ENCODE data around the gene ARID1B.
"Not testable (repeated sequence)": the region's sequence is repeated elsewhere in the genome, so short reads cannot be mapped to it uniquely, and the experiment has no call there.

ARID1B gene

DNA sequence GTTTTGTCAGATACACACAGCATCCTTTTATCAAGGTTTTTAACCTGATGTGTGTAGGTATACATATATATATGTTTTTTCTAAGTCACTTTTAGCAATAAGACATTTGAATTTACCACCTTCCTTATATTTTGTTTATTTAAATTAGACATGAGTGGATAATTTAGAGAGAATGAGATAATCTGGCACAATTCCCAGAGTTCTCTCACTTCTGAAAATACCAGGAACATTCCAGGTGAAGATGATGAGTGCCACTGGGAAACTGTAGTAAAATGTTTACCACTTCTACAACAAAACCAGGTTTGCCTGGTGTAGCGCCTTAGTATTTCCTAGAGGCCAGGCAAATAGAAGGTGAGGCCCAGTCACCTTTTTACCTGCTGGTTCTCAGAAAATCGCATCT, 356.7 kb downstream of the ARID1B start:
- DNase-seq (ENCODE audit: low read depth), result no peak

DNA sequence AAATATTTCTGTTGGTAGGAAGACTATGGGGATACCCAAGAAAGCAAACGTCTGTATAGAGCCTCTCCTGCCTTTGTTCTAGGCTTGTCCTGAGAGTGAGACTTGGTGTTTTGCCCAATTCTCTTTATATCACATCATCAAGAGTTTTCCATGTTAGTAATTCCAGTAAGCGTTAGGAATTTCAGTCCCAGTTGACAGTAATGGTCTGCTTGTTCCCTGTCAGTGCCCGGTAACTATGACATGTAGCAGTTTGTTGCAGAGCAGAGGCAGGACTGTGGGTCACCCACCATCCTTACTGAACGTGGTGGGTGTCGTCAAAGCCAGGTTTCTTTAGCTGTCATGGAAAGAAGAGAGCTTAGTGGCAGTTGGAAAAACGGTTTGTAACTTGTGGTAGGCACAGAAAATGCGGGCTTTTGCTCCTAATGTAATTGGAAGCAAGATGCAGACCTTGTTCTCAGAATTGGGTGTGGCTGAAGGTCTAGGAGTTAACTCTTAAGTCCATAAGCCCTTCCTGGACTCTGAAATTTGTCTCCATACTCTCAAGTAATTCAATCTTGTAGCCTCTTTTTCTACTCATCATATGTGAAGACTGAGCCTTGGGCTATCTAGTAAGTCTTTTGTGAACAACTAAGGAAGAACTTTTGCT, 357.3 kb downstream of the ARID1B start:
- DNase-seq (ENCODE audit: low read depth), result no peak

DNA sequence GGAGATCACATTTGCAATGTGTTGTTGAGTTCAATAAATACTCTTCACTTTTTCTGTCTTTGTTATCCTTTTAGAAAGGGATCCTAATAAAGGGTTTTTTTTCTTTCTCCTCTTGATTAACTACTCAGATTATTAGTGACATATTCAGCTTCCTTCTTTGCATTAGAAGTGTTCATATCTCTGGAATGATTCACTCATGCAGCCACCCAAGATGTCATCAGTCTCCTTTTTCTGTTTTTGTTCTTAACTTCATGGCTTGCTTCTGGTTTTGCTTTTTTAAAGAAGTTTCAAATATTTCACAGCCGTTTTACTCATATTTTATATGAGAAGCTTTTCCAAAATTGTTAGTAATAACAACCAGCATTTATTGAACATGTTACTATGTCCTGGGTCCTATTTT, 358.5 kb downstream of the ARID1B start:
- DNase-seq (ENCODE audit: low read depth), result no peak

DNA sequence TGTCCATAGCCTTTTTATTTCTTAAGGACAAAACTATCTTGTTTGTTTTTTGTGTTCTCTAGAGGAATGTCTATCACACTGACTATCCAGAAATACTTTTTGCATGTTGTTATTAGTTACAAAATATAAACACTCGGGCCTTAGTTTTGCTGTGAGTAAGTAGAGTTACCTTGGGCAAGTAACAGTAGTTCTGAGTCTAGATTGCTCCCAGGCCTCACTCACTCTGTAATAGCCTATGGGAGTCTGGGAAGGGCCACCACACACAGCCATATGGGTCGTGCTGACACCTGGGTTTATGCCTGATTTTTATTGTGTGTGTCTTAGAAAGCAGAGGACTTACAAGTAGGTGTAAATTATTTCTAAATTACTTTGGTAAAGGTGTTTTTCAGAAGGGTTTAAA, 360.3 kb downstream of the ARID1B start:
- DNase-seq (ENCODE audit: low read depth), result no peak

DNA sequence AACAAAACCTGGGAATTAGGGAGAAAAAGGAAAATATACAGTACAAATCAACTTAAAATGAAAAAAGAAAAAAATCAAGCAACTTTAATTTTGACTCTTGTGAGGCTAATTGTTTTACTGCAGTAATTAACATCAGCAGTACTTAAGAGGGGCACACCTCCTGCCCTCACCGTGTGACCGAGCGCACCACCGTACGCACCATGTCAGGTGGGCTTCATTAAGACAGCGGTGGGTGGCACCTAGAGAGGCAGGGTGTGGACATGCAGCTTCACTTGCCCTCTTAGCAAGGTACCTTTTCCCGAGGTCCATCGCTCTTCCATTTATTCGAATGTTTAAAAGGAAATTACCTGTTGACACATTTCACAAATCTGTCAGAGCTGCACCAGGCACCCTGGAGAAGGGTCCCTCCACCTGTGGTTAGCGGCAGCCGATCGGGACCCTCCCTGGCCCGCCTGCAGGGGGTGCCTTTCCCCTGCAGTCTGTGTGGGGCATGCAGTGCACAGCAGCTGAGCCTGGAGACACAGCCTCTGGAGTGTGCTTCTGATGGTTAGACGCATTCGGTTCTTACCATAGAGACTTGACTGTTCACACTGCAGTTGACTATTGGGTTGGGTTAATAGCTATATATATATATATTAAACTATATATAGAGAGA, 362.0 kb downstream of the ARID1B start:
- DNase-seq (ENCODE audit: low read depth), result no peak

DNA sequence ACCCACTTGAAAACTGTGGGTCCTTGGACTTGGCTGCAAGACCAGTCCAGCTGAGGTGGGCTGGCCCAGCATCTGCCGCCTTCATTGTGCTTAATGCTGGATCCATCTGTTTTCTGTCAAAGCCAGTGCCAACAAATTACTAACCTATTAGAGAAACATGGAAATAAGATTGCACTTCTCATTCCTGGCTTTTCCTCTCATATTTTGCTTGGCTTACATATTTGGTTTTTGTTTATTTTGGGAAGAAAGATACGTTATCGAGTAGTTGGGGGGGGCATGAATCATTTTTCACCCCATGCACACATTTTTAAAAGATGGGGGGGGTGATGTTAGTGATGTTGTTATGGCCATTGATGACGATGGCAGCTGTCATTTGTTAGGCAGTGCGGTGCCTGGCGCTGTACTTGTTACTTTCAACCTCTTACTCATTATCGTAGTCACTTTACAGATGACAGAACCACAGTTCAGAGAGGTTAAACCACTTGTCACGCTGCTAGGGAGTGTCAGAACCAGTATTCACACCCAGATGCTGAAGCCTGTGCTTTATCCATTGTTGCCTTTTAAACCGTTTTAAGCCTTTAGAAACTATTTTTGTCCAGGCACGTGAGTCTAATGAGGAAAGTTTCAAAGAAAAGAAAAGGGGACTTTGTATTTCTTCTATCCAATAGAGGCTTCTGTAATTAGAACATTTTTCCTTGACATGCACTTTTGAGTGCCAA, 366.2 kb downstream of the ARID1B start:
- no peak for DNase-seq (ENCODE audit: low read depth)

DNA sequence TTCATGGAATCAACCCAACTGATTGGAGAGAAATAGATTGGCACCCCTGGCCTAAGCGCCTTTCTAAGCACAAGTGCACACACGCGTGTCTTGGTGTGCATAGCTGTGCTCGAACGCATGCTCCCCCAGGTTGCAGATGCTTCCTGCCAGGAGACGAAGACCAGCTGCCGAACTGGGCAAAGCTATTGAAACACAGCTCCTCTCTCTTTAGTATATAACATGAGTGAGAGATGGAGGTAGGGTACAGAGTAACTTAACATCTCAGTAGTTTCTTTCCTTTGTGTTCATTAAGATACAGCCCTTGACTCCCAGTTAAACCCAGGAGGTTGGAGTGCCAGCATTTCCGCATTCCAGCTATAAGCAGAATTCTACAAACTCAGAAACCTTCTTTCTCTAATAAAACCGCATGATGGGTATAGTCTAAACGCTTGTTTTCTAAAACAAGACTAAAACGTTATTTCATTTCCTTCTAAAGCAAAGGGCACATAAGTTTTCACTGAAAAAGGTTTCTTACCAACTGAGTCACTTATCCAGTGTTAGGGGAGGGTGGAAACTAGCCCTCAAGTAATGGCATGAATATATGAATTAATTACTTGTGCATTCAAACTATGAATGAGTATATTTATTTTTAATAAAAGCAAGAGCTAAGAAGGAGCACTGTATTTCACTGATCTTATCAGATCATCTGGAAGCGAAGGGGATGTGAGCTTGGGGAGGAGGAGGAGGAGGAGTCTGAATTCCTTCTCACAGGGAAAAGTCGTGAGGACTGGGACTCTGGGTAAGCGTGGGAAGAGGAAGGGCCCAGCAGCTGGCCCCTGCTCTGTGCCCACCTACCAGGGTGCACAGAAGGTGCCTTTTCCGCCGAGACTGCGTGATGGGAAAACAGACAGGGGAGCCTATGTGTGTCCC, 367.0 kb downstream of the ARID1B start:
- DNase-seq (ENCODE audit: low read depth), result no peak

DNA sequence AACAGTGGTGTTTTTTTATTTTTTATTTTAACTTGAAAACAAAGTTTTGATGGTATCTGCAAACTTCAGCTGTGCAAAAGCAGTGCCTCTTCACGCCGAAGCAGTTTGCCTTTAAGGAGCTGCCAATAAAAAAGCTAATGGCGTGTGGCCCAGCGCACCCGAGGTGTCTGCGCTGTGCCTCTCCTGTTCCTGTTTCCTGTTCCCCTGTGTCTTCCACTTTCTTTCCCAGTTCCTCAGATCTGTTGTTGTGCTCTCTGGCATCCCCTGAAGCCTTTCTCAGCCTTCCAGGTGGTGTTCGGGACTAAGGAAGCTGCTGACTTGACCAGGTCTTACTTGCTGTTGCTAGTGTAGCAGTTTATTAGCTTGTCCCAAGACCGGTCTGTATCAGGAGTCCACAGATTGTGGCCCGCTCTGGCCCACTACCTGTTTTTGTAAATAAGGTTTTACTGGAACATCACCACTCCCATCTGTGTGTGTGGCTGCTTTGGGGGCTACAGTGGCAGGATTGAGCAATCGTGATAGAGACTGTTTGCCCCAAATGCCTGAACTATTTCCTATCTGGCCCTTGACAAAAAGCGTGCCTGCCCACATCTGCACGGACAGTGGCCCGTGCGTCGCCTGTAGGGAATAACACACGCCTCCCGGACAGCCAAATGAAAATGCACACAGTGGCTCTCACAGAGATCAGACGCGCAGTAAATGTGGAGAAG, 367.8 kb downstream of the ARID1B start:
- DNase-seq (ENCODE audit: low read depth), result no peak

DNA sequence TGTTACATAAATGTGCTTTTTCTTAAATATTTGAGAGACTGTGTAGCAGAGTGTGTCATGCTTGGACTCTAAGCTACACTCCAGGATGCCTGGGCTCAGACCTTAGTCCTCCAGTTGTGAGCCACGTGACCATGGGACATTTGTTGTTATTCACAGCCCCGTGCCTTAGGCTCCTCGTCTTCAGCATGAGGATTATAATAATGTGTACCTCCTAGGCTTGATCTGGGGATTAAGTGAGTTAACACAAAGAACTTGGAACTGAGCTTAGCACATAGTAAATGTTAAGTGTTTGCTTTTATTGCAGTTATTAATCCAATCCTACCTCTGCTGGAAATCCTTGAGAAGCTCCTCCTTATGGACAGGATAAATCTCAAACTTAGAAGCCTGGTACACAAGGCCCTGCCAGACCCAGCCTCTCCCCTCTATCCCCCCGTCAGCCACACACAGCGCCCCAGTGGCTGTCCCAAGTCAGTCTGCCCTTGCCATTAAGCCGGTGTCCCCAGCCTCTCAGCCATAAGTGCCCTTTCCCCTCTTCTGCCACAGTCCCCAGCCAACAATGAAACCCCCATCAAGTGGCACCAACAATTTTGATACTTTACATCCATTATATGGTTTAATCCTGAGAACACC, 368.6 kb downstream of the ARID1B start:
- no peak for DNase-seq (ENCODE audit: low read depth)

DNA sequence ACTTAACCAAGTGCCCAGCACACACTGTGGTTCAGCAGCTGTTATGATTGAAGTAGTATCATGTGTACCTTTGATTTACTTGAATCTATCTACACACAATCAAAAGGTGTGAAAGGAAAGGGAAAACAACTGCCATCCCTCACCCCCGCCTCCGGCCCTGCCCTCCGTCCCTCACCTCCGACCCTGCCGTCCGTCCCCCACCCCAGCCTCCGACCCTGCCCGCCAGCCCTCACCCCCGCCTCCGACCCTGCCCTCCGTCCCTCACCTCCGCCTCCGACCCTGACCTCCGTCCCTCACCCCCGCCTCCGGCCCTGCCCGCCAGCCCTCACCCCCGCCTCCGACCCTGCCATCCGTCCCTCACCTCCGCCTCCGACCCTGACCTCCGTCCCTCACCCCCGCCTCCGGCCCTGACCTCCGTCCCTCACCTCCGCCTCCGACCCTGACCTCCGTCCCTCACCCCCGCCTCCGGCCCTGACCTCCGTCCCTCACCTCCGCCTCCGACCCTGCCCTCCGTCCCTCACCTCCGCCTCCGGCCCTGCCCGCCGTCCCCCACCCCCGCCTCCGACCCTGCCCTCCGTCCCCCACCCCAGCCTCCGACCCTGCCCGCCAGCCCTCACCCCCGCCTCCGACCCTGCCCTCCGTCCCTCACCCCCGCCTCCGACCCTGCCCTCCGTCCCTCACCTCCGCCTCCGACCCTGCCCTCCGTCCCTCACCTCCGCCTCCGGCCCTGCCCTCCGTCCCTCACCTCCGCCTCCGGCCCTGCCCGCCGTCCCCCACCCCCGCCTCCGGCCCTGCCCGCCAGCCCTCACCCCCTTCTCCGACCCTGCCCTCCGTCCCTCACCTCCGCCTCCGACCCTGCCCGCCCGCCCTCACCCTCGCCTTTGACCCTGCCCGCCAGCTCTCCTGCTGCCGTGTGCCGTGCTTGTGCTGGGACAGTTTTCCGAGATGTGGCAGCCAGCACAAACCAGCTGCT, 370.2 kb downstream of the ARID1B start:
- DNase-seq (ENCODE audit: low read depth), result not testable (repeated sequence)

DNA sequence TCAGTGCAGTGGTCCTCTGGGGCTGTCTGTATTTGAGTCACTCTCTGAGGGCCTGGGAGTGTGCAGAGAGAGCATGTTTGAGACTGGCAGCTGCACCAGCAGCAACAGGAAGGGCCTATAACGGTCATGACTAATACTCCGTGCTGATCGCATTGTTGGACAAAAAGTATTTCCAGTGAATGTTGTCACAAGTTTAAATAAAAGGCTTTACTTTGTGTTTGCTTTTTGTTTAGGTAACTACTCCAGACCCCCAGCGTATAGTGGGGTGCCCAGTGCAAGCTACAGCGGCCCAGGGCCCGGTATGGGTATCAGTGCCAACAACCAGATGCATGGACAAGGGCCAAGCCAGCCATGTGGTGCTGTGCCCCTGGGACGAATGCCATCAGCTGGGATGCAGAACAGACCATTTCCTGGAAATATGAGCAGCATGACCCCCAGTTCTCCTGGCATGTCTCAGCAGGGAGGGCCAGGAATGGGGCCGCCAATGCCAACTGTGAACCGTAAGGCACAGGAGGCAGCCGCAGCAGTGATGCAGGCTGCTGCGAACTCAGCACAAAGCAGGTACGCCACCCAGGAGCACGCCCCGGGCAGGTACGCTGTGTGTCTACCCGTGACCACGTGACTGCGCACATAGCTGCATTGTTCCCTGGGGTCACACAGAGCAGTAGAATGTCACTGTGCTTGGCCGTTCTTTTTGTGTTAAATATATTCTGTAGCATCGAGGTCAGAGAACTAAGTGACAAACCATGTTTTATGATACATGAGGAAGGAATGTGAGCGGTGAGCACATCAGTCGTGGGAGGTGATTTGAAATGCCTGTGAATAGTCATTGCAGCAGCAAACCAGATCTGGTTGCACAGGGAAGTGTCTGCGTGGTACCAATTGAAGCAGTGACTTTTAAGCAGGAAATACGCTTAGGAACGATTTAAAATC, 371.5 kb downstream of the ARID1B start:
- DNase-seq (ENCODE audit: low read depth), result no peak

DNA sequence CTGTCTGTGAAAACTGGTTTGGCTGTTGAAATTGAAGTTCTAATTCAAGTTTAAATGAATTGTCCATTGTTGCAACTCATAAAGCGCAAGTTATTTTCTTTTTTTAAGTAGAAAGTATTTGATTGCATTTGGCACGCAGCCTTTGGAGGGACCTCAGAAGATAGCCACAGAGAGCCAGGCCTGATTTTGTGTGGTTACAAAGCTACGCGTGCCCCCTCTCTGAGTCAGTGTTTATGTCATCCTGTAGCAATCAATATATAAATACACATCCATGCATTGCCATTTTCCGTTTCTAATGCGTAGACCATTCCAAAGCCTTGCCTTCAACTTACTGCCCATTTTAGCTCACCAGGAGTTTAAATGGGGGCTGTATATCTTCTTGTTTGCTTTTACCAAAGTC, 372.9 kb downstream of the ARID1B start:
- DNase-seq (ENCODE audit: low read depth), result no peak

DNA sequence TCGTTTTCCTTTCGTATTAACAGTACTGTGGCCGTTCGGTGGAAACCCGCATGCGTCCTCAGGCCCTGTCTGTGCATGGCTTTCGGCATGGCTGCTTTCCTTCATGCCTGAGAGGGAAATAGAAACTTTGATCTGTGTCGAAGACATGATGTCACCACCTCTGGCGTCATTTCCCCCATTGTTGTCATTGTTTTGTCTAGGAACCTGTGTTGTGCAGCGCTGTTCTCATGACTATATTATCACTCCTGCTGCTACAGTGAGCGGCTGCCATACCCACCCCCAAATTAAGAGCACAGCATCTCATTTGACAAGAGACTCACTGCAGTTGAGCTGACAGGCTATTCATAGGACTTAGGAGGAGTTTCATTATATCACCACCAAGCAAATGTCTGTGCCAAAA, 373.9 kb downstream of the ARID1B start:
- DNase-seq (ENCODE audit: low read depth), result no peak

DNA sequence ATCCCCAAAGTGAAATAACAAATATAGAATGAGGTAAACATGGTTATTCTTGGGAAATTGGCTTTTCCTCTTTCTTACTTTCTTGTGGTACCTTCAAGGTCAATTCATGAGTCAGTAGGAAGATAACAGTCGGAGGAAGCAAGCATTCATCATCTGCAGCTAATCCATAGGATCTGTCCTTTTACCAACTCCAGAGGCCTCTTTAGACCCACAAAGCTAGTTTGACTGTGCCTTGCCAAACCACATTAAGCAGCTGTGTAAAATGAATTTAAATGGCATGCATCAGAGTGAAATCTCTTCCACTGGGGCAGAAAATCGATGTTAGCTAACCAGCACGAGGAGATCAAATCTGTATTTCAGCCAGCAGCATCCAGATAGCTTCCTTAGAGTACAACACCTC, 374.8 kb downstream of the ARID1B start:
- DNase-seq (ENCODE audit: low read depth), result no peak

DNA sequence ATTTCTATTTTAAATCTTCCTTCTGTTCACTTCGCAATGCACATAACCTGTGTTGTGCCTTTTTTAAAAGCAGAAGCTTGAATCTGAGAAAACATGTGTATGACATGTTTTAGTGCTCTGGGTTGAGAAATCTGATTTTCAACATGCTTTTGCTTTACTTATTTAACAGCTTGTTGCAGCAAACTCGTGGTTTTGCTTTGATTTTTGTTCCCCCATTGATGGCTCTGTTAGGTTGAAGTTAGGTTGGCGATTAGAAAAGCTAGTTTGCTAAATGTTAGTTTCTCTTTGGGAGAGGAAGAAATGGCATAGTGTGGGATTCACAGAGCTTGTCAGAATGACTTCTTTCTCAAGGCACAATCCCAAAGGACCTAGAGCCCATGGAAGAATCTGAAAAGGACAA, 375.4 kb downstream of the ARID1B start:
- DNase-seq (ENCODE audit: low read depth), result no peak

DNA sequence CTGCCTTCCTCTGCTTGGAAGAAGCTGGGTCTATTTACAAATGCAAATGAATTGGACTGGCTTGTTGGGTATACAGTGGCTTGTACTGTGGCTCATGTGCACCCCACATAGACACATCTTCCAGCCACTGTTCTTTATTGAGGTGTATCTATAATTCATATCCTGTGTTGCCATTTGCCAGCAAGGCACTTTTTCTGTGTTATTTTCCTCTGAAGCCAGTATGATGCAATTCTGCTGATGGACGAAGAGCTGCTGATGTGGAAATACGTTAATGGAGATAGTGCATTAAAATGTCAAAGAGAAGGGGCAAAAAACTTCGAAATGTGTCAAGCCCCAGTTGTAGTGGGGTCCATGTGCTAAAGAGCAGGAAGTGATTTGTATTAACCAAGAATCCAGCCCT, 378.6 kb downstream of the ARID1B start:
- no peak for DNase-seq (ENCODE audit: low read depth)

DNA sequence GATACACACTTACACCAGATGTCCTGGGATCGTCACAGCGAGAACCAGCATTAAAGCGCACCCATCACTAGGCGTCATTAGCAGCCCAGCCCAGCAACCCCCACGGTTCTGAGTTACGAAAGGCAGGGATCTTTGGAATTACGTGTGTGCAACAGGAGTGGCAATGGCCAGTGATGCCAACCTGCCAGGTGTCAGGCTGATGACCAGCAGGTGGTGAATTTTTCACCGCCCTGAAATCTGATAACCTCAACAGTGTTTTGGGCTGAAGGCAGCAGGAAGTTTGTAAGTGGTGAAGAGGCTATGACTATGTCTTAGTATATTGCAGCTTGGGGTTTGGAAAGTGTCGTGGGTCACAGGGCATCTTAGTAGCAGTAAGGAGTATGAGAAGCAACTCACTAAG, 380.1 kb downstream of the ARID1B start:
- DNase-seq (ENCODE audit: low read depth), result no peak

DNA sequence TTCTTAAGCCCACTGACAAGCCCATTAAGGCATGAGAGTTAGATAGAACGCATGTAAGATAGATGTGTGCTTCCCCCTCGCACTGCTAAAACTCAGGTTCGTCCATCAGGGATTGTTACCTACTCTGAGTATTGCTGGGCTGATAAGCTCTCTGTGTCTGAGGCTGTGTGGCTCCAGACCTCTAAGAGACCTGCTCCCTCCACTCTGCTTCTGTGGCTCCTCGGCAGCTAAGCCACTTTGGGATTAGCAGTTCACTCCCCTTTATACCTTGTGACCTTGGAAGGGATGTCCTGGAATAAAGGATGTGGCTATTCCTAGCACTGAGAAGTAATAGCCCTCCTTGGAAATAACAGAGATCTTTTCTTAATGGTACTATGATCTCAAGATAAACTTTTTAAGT, 381.3 kb downstream of the ARID1B start:
- no peak for DNase-seq (ENCODE audit: low read depth)

DNA sequence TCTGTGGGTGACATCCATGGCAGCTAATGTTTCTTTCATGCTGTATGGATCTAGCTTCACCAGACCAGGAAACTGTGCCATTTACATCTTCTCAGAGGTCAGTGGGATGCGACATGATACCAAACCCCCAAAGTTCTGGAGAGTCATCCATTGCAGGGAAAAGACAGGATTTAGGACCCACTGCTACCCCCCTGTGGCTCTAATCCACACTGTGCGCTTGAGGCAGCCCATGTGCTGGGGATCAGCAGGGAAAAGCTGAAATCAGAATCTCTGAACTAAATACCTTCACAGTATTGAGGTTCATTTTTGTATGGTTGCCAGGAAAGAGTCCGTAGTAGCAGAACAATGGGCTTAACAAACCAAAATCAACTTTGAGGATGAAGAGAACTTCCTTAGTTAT, 381.7 kb downstream of the ARID1B start:
- no peak for DNase-seq (ENCODE audit: low read depth)

All from T follicular helper cell (primary cell).